ENCODE results near the gene KCTD21.
"Not testable (repeated sequence)": the region's sequence is repeated elsewhere in the genome, so short reads cannot be mapped to it uniquely, and the experiment has no call there.

The KCTD21 gene, protein sequence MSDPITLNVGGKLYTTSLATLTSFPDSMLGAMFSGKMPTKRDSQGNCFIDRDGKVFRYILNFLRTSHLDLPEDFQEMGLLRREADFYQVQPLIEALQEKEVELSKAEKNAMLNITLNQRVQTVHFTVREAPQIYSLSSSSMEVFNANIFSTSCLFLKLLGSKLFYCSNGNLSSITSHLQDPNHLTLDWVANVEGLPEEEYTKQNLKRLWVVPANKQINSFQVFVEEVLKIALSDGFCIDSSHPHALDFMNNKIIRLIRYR

DNA sequence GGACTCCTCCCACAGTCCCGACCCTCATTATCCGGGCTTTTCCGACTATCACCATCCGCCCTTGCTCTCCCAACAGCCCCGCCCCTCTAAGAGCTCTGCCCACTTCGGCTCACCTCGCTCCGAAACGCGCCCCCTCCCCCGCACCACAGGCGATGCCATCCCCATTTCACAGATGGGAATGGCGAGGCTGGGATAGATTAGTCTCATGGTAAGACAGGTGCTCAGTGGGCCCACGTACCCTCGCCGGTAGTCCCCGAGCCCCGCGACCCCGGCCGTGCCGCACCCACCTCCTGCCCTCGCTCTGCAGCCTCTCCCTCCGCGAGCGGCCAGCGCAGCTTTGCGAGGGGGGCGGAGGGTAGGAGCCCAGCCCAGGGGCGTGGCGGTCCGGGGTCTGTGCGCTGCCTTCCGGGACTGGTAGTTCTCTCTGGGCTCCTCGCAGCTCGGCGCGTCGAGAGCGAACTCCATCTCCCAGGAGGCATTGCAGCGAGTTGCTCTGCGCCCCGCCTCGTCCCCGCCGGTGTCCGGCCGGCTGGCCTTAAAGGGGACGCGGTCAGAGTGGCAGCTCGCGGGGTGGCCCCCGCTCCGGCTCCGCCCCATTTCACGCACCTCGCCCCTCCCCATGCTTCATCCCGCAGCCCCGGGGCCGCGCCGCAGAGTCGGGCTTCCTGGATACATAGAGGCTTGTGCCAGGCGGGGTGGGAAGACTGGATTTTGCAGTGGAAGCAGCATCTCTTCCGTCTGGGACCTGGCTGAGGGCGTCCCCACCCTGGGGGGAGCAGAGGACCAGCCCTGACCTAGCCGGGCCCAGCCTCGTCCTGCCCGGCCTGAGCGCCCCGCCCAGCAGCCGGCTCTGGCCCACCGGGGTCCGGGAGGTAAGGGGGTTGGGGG is at the start of gene KCTD21, which contains the start of gene USP35:
TSS of gene KCTD21 (minus strand) at position 341 of the 888 bp plus-strand sequence. CDS start 14,072 bp downstream, outside the sequence.
TSS of gene USP35 (plus strand) at position 634 of the 888 bp plus-strand sequence. CDS start 7,327 bp downstream, outside the sequence.
- Histone ChIP-seq H3K4me3 (ENCODE audit: low read depth, low read length) (peak within 1 kb of the TSS; percentile 90), H3K36me3 (ENCODE audit: control insufficient read depth, insufficient read depth, low read length) (no peaks in the 10 kb centered on the region), H3K27me3 (ENCODE audit: control insufficient read depth, insufficient read depth, low read length) (no peaks in the 10 kb centered on the region), H3K4me1 (ENCODE audit: control insufficient read depth, insufficient read depth, low read length) (peaks cover 3% of the 10 kb centered on the region; the same call in 1 of the 2 replicates), H3K27ac (ENCODE audit: low read depth, low read length) (no peak within 1 kb of the TSS), H3K9me3 (ENCODE audit: control insufficient read depth, insufficient read depth, low read length) (no peaks in the 10 kb centered on the region), H3K9ac (ENCODE audit: low read depth, low read length) (no peak within 1 kb of the TSS)

DNA sequence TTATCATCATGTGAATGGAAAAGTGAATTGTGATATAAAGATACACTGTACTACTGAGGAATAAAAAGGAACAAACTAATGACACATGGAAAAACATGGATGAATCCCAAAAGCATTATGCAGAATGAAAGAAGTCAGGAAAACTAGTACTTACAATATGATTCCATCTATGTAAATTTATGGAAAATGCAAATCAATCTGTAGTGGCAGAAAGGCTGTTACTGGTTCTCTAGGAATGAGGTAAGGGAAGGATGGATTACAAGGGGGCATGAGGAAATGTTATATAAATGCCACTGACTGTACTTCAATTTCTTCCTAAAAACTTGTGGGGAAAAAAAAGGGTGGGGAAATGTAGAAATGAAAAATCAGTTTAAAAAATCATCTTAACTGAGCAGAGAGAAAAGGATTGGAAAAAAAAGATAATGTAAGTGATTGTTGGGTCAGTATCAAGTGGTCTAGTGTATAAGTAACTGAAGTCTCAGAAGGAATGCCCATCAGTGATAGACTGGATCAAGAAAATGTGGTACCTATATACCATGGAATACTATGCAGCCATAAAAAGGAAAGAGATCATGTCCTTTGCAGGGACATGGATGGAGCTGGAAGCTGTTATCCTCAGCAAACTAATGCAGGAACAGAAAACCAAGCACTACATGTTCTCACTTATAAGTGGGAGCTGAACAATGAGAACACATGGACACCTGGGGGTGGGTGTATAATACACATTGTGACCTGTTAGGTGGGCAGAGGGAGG is 49.0 kb upstream of the KCTD21 start:
- Histone ChIP-seq H3K27me3 (ENCODE audit: control insufficient read depth, insufficient read depth, low read length) (no peaks in the 10 kb centered on the region), H3K9ac (ENCODE audit: low read depth, low read length) (no peak overlapping the region), H3K27ac (ENCODE audit: low read depth, low read length) (no peak overlapping the region), H3K36me3 (ENCODE audit: control insufficient read depth, insufficient read depth, low read length) (no peaks in the 10 kb centered on the region), H3K4me1 (ENCODE audit: control insufficient read depth, insufficient read depth, low read length) (no peaks in the 10 kb centered on the region), H3K4me3 (ENCODE audit: low read depth, low read length) (no peak overlapping the region), H3K9me3 (ENCODE audit: control insufficient read depth, insufficient read depth, low read length) (no peaks in the 10 kb centered on the region)

GRCh38 chr11:78234006-78234405 is 45.6 kb upstream of the KCTD21 start:
- H3K36me3 ChIP-seq (ENCODE audit: control insufficient read depth, insufficient read depth, low read length), result no peaks in the 10 kb centered on the region
- H3K4me1 ChIP-seq (ENCODE audit: control insufficient read depth, insufficient read depth, low read length), result no peaks in the 10 kb centered on the region
- H3K27me3 ChIP-seq (ENCODE audit: control insufficient read depth, insufficient read depth, low read length), result no peaks in the 10 kb centered on the region
- no peaks in the 10 kb centered on the region for H3K9me3 ChIP-seq (ENCODE audit: control insufficient read depth, insufficient read depth, low read length)
- H3K27ac ChIP-seq (ENCODE audit: low read depth, low read length), result no peak overlapping the region
- no peak overlapping the region for H3K9ac ChIP-seq (ENCODE audit: low read depth, low read length)
- H3K4me3 ChIP-seq (ENCODE audit: low read depth, low read length), result no peak overlapping the region

GRCh38 chr11:78233046-78233445 is 44.6 kb upstream of the KCTD21 start:
- not testable (repeated sequence) for H3K9ac ChIP-seq (ENCODE audit: low read depth, low read length); H3K4me3 ChIP-seq (ENCODE audit: low read depth, low read length); H3K4me1 ChIP-seq (ENCODE audit: control insufficient read depth, insufficient read depth, low read length); H3K9me3 ChIP-seq (ENCODE audit: control insufficient read depth, insufficient read depth, low read length); H3K27ac ChIP-seq (ENCODE audit: low read depth, low read length); H3K36me3 ChIP-seq (ENCODE audit: control insufficient read depth, insufficient read depth, low read length); H3K27me3 ChIP-seq (ENCODE audit: control insufficient read depth, insufficient read depth, low read length)

DNA sequence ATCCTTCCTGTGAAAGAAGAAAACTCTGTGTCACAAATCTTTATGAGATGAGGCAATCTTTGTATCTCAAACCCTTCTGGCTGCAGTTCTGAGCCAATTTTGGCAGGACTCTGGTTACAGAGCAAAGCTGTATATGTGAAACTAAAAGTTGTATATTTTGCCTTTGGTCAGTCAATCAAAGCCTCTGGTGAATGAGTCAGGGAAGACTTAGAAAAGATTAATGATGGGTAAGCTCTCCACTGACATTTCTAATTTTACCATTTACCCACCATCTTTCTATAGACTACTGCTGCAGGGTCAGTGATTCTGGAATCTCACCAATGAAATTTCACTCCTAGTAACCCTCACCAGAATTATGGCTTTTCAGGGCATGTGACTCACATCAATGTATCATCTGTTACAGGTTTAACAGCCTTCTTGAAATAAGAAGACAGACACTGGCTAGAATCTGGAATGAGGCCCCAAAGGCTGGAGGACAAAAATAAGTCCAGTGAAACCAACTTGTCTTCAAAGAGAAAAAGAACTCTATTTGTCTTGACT is 43.6 kb upstream of the KCTD21 start:
- Histone ChIP-seq H3K4me3 (ENCODE audit: low read depth, low read length) (no peak overlapping the region), H3K27me3 (ENCODE audit: control insufficient read depth, insufficient read depth, low read length) (no peaks in the 10 kb centered on the region), H3K4me1 (ENCODE audit: control insufficient read depth, insufficient read depth, low read length) (no peaks in the 10 kb centered on the region), H3K27ac (ENCODE audit: low read depth, low read length) (no peak overlapping the region), H3K36me3 (ENCODE audit: control insufficient read depth, insufficient read depth, low read length) (no peaks in the 10 kb centered on the region), H3K9ac (ENCODE audit: low read depth, low read length) (no peak overlapping the region), H3K9me3 (ENCODE audit: control insufficient read depth, insufficient read depth, low read length) (no peaks in the 10 kb centered on the region)

DNA sequence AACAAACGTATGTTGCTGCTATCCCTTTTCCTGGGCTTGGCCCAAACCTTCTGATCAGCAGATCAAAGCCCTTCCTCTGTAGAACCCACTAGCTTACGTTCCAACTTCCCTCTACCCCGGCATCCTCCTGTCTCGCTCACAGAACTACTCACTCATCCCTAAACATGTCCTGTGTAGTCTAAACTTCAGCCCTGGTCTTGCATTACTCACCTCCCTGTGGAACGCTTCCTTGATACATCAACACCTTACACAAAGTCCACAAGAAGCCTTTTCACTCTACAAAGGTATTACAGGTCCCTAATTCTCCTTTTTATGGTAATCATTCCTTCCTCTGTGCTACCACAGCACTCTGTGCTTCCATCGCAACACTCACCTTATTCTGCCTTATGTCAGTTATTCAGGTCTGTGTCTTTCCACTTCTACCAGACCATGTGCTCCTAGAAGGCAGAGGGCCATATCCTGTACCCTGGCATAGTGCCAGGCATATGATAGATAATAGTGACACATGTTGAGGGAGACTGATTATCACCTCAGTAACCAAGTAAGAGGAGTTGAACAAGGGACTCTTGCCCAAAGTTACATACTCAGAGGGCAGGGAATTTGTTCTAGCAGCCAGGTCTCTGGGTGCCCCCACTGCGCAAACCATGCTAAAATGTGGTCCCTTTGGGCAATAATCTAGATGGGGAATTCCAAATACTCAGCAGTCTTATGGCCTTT is 41.9 kb upstream of the KCTD21 start:
- H3K4me3 ChIP-seq (ENCODE audit: low read depth, low read length), result no peak overlapping the region
- no peak overlapping the region for H3K27ac ChIP-seq (ENCODE audit: low read depth, low read length)
- no peaks in the 10 kb centered on the region for H3K36me3 ChIP-seq (ENCODE audit: control insufficient read depth, insufficient read depth, low read length)
- H3K4me1 ChIP-seq (ENCODE audit: control insufficient read depth, insufficient read depth, low read length), result no peaks in the 10 kb centered on the region
- no peaks in the 10 kb centered on the region for H3K9me3 ChIP-seq (ENCODE audit: control insufficient read depth, insufficient read depth, low read length)
- no peaks in the 10 kb centered on the region for H3K27me3 ChIP-seq (ENCODE audit: control insufficient read depth, insufficient read depth, low read length)
- H3K9ac ChIP-seq (ENCODE audit: low read depth, low read length), result no peak overlapping the region

DNA sequence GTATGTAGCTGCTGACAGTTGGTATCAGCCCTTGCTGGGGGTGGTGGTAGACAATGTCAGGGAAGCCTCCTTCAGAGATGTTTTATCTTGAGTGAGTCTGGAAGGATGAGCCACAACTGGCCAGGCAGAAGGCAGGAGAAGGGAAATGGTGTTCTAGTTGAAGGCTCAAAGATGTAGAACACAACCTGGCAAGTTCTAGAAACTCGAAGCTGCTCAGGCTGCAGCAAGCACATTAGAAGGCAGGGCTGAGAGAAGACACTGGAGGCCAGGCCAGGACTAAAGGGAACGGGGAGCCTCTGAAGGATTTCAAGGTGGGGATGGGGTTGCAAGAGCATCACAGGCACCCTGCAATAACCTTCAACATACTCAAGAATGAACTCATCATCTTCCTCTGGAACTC is 40.7 kb upstream of the KCTD21 start:
- no peaks in the 10 kb centered on the region for H3K27me3 ChIP-seq (ENCODE audit: control insufficient read depth, insufficient read depth, low read length)
- H3K4me1 ChIP-seq (ENCODE audit: control insufficient read depth, insufficient read depth, low read length), result no peaks in the 10 kb centered on the region
- no peaks in the 10 kb centered on the region for H3K9me3 ChIP-seq (ENCODE audit: control insufficient read depth, insufficient read depth, low read length)
- no peaks in the 10 kb centered on the region for H3K36me3 ChIP-seq (ENCODE audit: control insufficient read depth, insufficient read depth, low read length)
- no peak overlapping the region for H3K4me3 ChIP-seq (ENCODE audit: low read depth, low read length)
- H3K27ac ChIP-seq (ENCODE audit: low read depth, low read length), result no peak overlapping the region
- H3K9ac ChIP-seq (ENCODE audit: low read depth, low read length), result no peak overlapping the region

DNA sequence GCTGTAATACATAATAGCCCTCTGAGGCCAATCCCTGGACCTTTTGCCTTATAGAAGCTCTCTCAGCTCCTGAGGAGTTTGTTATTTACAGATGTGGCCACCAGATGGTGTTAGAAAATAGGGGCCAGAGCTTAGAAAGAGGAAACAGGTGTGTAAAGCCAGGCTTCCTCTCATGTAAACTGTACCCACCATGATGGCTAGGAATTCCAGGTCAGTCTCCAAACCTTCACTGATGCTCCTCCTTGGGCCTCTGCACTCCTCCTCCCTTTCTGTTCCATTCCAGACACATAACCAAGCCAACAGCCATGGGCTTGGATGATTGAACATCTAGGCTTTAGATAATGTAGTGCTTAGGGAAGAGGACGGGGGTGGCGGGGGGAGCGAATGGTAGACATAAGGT is 40.0 kb upstream of the KCTD21 start:
- Histone ChIP-seq H3K4me3 (ENCODE audit: low read depth, low read length) (no peak overlapping the region), H3K27ac (ENCODE audit: low read depth, low read length) (no peak overlapping the region), H3K36me3 (ENCODE audit: control insufficient read depth, insufficient read depth, low read length) (no peaks in the 10 kb centered on the region), H3K9ac (ENCODE audit: low read depth, low read length) (no peak overlapping the region), H3K27me3 (ENCODE audit: control insufficient read depth, insufficient read depth, low read length) (no peaks in the 10 kb centered on the region), H3K4me1 (ENCODE audit: control insufficient read depth, insufficient read depth, low read length) (no peaks in the 10 kb centered on the region), H3K9me3 (ENCODE audit: control insufficient read depth, insufficient read depth, low read length) (no peaks in the 10 kb centered on the region)

DNA sequence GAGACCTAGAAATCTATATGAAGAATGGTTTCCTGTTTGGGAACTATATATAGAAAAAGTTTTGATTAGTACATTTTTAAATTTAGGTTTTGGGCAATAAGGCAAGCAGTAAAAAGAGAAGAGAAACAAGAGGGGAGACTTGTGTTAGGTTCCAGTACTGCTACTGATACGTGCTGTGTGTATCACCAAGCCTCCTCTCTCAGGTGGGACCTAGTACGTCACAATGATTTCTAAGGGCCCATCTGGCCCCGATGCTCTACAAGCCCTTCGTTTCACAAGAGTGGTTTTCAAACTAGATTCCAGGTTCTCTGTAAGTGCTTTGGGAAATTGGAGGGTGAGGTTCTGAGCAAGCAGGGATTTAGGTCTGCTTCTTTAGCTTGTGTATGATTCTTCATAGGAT is 39.5 kb upstream of the KCTD21 start:
- Histone ChIP-seq H3K9me3 (ENCODE audit: control insufficient read depth, insufficient read depth, low read length) (no peaks in the 10 kb centered on the region), H3K4me1 (ENCODE audit: control insufficient read depth, insufficient read depth, low read length) (no peaks in the 10 kb centered on the region), H3K4me3 (ENCODE audit: low read depth, low read length) (no peak overlapping the region), H3K9ac (ENCODE audit: low read depth, low read length) (no peak overlapping the region), H3K36me3 (ENCODE audit: control insufficient read depth, insufficient read depth, low read length) (no peaks in the 10 kb centered on the region), H3K27ac (ENCODE audit: low read depth, low read length) (no peak overlapping the region), H3K27me3 (ENCODE audit: control insufficient read depth, insufficient read depth, low read length) (no peaks in the 10 kb centered on the region)
